GM12892 (cell line): ENCODE measurements around the gene PPM1H.

Experiments used
- POLR2A ChIP-seq: IDR thresholded peaks from 2 replicates; pipeline ENCODE4 v1.6.1; 2011; ENCODE audit warnings: low read depth, low read length, control low read depth
- POLR2AphosphoS5 ChIP-seq: IDR thresholded peaks from 2 replicates; pipeline ENCODE4 v1.6.1; 2011; ENCODE audit warnings: low read depth, low read length, control low read depth

GRCh38 chr12:62909340-62909739, 25.6 kb downstream of the PPM1H start:
- no peak for TF ChIP-seq POLR2AphosphoS5
- TF ChIP-seq POLR2A: no peak
